Fibroblast of villous mesenchyme (primary cell): Measurements from ENCODE around the gene KRTAP10-5. TPM values are rescaled to one million over a fixed set of nuclear protein-coding genes. Genes with fewer than 3 reads are reported as not detected.

Experiments used
- DNase-seq: peaks from one replicate; pipeline ENCODE4 v3.0.0-alpha.2; 2010; ENCODE audit warnings: low read depth
- H3K4me3 ChIP-seq: 2 replicates; pipeline ENCODE4 v1.5.1; 2011; ENCODE audit warnings: low read depth, mild to moderate bottlenecking, low read length
- CTCF ChIP-seq: IDR thresholded peaks from 2 replicates; pipeline ENCODE4 v1.5.1; 2012; ENCODE audit warnings: low read depth, mild to moderate bottlenecking, low read length; ENCODE audit not compliant: insufficient read depth
- total RNA-seq: library from RNA; depleted of rRNA; stranded (reverse); fragments of >200 nt; gene quantifications from 2 replicates; pipeline ENCODE4 v1.2.3, GENCODE V29; 2012

KRTAP10-5 gene
- total RNA-seq, 1 donor, result not detected

GRCh38 chr21:44599264-44600029, 19.0 kb upstream of the KRTAP10-5 start:
- DNase-seq, result no peak
- no peak overlapping the region for H3K4me3 ChIP-seq
- no peak for TF ChIP-seq CTCF

- no peak overlapping the region for H3K4me3 ChIP-seq
- TF ChIP-seq CTCF, result no peak
- no peak for DNase-seq
Observed at GRCh38 chr21:44598061-44598460, 17.7 kb upstream of the KRTAP10-5 start.

- no peak for DNase-seq
- TF ChIP-seq CTCF, result no peak
- H3K4me3 ChIP-seq, result no peak overlapping the region
Observed at GRCh38 chr21:44596068-44596725, 15.8 kb upstream of the KRTAP10-5 start.

- no peak for TF ChIP-seq CTCF
- DNase-seq, result no peak
Observed at GRCh38 chr21:44595524-44595923, 15.1 kb upstream of the KRTAP10-5 start.

GRCh38 chr21:44594406-44594916, 14.1 kb upstream of the KRTAP10-5 start:
- no peak for TF ChIP-seq CTCF
- H3K4me3 ChIP-seq, result no peak overlapping the region
- DNase-seq, result no peak

More at GRCh38 chr21:44595524-44595923, 15.1 kb upstream of the KRTAP10-5 start:
- H3K4me3 ChIP-seq, result no peak overlapping the region

GRCh38 chr21:44593598-44594405, 13.4 kb upstream of the KRTAP10-5 start:
- DNase-seq, result peak; percentile 6
- H3K4me3 ChIP-seq, result no peak overlapping the region
- TF ChIP-seq CTCF, result no peak
